Endothelial cell of umbilical vein (primary cell): ENCODE data around the gene MAPK8IP2. TPM values are rescaled to one million over a fixed set of nuclear protein-coding genes. Genes with fewer than 3 reads are reported as not detected.

Experiments
- BruUV-seq: library from RNA; stranded (reverse); fragments of 400-500 nt; replicated peaks from 2 replicates; lab custom pipeline; 2021; lab: Mats Ljungman, UMichigan
- CTCF ChIA-PET: fragments of 300-600, 350-600 bp; sonication (Branson Sonifier 250); formaldehyde crosslinking; loops from one replicate; lab custom pipeline; 2021; ENCODE audit warnings: antibody characterized with exemption, inconsistent platforms; lab: Charles Lee
- POLR2A ChIA-PET: fragments of 300-600, 350-600 bp; sonication (Branson Sonifier 250); formaldehyde crosslinking; loops from one replicate; lab custom pipeline; 2021; ENCODE audit warnings: antibody characterized with exemption, inconsistent platforms; lab: Charles Lee
- DNase-seq: peaks from one replicate; pipeline ENCODE4 v3.0.0-alpha.2; 2011; ENCODE audit warnings: low read depth, low spot score
- FAIRE-seq: peaks from 2 replicates; lab custom pipeline; 2011; peaks lifted over from hg19 to GRCh38; lab: Jason Lieb, UNC
- H2AFZ ChIP-seq: 2 replicates; pipeline ENCODE4 v1.6.0; 2012; ENCODE audit warnings: low read depth, low read length, control low read depth, inconsistent platforms
- H3K27ac ChIP-seq: 2 replicates; pipeline ENCODE4 v1.5.1; 2011; ENCODE audit warnings: low read depth, mild to moderate bottlenecking, control low read depth, low read length, moderate library complexity; ENCODE audit not compliant: insufficient read depth
- H3K27me3 ChIP-seq, 2 experiments: 2 replicates each; pipeline versions ENCODE4 v1.6.0 to v1.6.1; 2011; ENCODE audit warnings: low read length in 2 of 2, mixed read lengths in 1 of 2; ENCODE audit not compliant: control insufficient read depth in 2 of 2, insufficient read depth in 2 of 2
- H3K36me3 ChIP-seq, 2 experiments: 2 replicates in 1 of 2; 3 replicates in 1 of 2; pipeline ENCODE4 v1.5.1; 2011; ENCODE audit warnings: low read length in 2 of 2, mild to moderate bottlenecking in 1 of 2, moderate library complexity in 1 of 2; ENCODE audit not compliant: control insufficient read depth in 2 of 2, insufficient read depth in 2 of 2; ENCODE audit errors: extremely low read depth in 1 of 2
- H3K4me1 ChIP-seq: 3 replicates; pipeline ENCODE4 v1.5.1; 2011; ENCODE audit warnings: mild to moderate bottlenecking, low read length; ENCODE audit not compliant: control insufficient read depth, insufficient read depth; ENCODE audit errors: extremely low read depth
- H3K4me2 ChIP-seq: 2 replicates; pipeline ENCODE4 v1.6.1; 2011; ENCODE audit warnings: low read length, control low read depth, mixed read lengths; ENCODE audit not compliant: insufficient read depth
- H3K4me3 ChIP-seq, 3 experiments: fragments of 200-600 bp in 1 of 3; sonication (generic), shearing (Covaris generic) in 1 of 3; replicated peaks in 1 of 3; 2 replicates each; pipeline ENCODE4 v1.5.1; 2011 to 2016; ENCODE audit warnings: control low read depth in 3 of 3, low read length in 3 of 3, mild to moderate bottlenecking in 2 of 3, inconsistent platforms in 1 of 3, low read depth in 1 of 3, moderate library complexity in 1 of 3; ENCODE audit not compliant: insufficient read depth in 1 of 3
- H3K79me2 ChIP-seq: 2 replicates; pipeline ENCODE4 v1.6.0; 2012; ENCODE audit warnings: low read length, inconsistent platforms; ENCODE audit not compliant: control insufficient read depth, insufficient read depth
- H3K9ac ChIP-seq: replicated peaks from 2 replicates; pipeline ENCODE3; 2011; ENCODE audit warnings: low read length, control low read depth; ENCODE audit not compliant: insufficient read depth; ENCODE audit errors: extremely low read depth
- H3K9me1 ChIP-seq: replicated peaks from 3 replicates; pipeline ENCODE4 v1.6.0; 2011; ENCODE audit warnings: mild to moderate bottlenecking, low read length; ENCODE audit not compliant: control insufficient read depth, insufficient read depth; ENCODE audit errors: extremely low read depth
- H3K9me3 ChIP-seq: replicated peaks from 2 replicates; pipeline ENCODE4 v1.5.1; 2012; ENCODE audit warnings: low read length, inconsistent platforms; ENCODE audit not compliant: control insufficient read depth, insufficient read depth
- H4K20me1 ChIP-seq: replicated peaks from 2 replicates; pipeline ENCODE3; 2011; ENCODE audit warnings: mild to moderate bottlenecking, low read length; ENCODE audit not compliant: control insufficient read depth, insufficient read depth; ENCODE audit errors: extremely low read depth
- CTCF ChIP-seq, 2 donors: IDR thresholded peaks; 1 replicate in 1 of 2; 2 replicates in 1 of 2; pipeline ENCODE4 v1.5.1; 2011; ENCODE audit warnings: low read length in 2 of 2, mild to moderate bottlenecking in 2 of 2, moderate library complexity in 2 of 2, control low read depth in 1 of 2, inconsistent platforms in 1 of 2, low read depth in 1 of 2; ENCODE audit not compliant: insufficient read depth in 1 of 2; ENCODE audit errors: extremely low read depth in 1 of 2
- EZH2 ChIP-seq: IDR thresholded peaks from 2 replicates; pipeline ENCODE4 v1.6.1; 2012; ENCODE audit warnings: borderline replicate concordance, low read depth, mild to moderate bottlenecking, moderate library complexity, low read length, inconsistent platforms; ENCODE audit not compliant: severe bottlenecking
- FOS ChIP-seq: IDR thresholded peaks from 2 replicates; pipeline ENCODE4 v1.6.1; 2011; ENCODE audit warnings: mild to moderate bottlenecking, low read length, moderate library complexity, borderline replicate concordance; ENCODE audit not compliant: insufficient read depth
- GATA2 ChIP-seq: IDR thresholded peaks from 2 replicates; pipeline ENCODE4 v1.7.0; 2011; ENCODE audit warnings: low read depth, mild to moderate bottlenecking, moderate library complexity, mixed read lengths, low read length; ENCODE audit not compliant: insufficient read length, insufficient read depth
- JUN ChIP-seq: IDR thresholded peaks from 2 replicates; pipeline ENCODE4 v1.6.1; 2011; ENCODE audit warnings: borderline replicate concordance, low read depth; ENCODE audit not compliant: insufficient read length, insufficient read depth
- MAX ChIP-seq: IDR thresholded peaks from 2 replicates; pipeline ENCODE4 v1.6.1; 2011; ENCODE audit not compliant: insufficient read depth, insufficient read length
- MYC ChIP-seq: IDR thresholded peaks from one replicate; pipeline ENCODE4 v1.6.1; 2011; ENCODE audit warnings: mild to moderate bottlenecking, low read depth, low read length
- POLR2A ChIP-seq: IDR thresholded peaks from 2 replicates; pipeline ENCODE4 v1.6.1; 2012; ENCODE audit warnings: low read depth, mild to moderate bottlenecking, control low read depth, low read length
- POLR2AphosphoS5 ChIP-seq: IDR thresholded peaks from 2 replicates; pipeline ENCODE4 v1.6.1; 2012; ENCODE audit warnings: low read depth, mild to moderate bottlenecking, control low read depth, low read length, moderate library complexity; ENCODE audit not compliant: insufficient read depth
- dilution Hi-C: fragments of 300-500 bp; cut with MboI; formaldehyde crosslinking; loops from one replicate; pipeline ENCODE4 v1.15.0; 2019; ENCODE audit warnings: low sequenced_read_pairs; ENCODE audit not compliant: extremely low pct_ligation_motif_present
- intact Hi-C: fragments of 100-400 bp; cut with micrococcal nuclease; formaldehyde crosslinking; loops from one replicate; pipeline ENCODE4 v1.10.0; 2022
- polyA plus RNA-seq, 4 experiments: library from polyadenylated mRNA; depleted of rRNA in 3 of 4; stranded (reverse) in 3 of 4; unstranded in 1 of 4; fragments of >200 nt; gene quantifications; 2 replicates each; pipeline versions ENCODE4 v1.2.1 to v1.2.3, GENCODE V29; 2011 to 2012; ENCODE audit warnings: missing spikeins in 1 of 4
- total RNA-seq: library from RNA; stranded (reverse); gene quantifications from 2 replicates; pipeline ENCODE4 v1.2.3, GENCODE V29; 2021

Gene MAPK8IP2
- total and polyA plus RNA-seq, 2 donors (not counting 3 experiments of a cell fraction or from before 2014, with no cell fraction given), result 0.21 to 0.31 TPM

GRCh38 chr22:50626314-50626849, 25.8 kb downstream of the MAPK8IP2 start:
- intact Hi-C loops, result no loop called here
- FAIRE-seq, result no peak
- no peaks in the 10 kb centered on the region for H4K20me1 ChIP-seq
- no peak for DNase-seq
- no peak overlapping the region for H3K27ac ChIP-seq
- H3K9me3 ChIP-seq, result no peaks in the 10 kb centered on the region
- TF ChIP-seq GATA2 (no peak), FOS (no peak), EZH2 (no peak), MYC (no peak), MAX (no peak), JUN (no peak), POLR2AphosphoS5 (no peak), CTCF (IDR thresholded peaks at IDR 0.05; ENCODE audit: extremely low read depth in 1 of 2, insufficient read depth in 1 of 2, low read depth in 1 of 2, low read length in 2 of 2) (no peak), POLR2A (no peak)
- no peak overlapping the region for H3K9ac ChIP-seq
- H3K4me2 ChIP-seq, result no peak overlapping the region
- H3K9me1 ChIP-seq, result no peaks in the 10 kb centered on the region
- no peak overlapping the region for H2AFZ ChIP-seq
- no peaks in the 10 kb centered on the region for H3K36me3 ChIP-seq
- peaks cover 14% of the 10 kb centered on the region for H3K4me1 ChIP-seq
- BruUV-seq, result no TSS peak
- ChIA-PET CTCF (interaction anchor here (0.5 to 4.0 kb wide), 13 partner anchors 10 to 149 kb away, joined by 3 to 26 read pairs (median 4); partner anchors contain the start of gene SHANK3), POLR2A (no interaction called here)
- H3K79me2 ChIP-seq, result no peaks in the 10 kb centered on the region
- no peaks in the 10 kb centered on the region for H3K27me3 ChIP-seq
- dilution Hi-C loops, result no loop called here
- H3K4me3 ChIP-seq, result no peak overlapping the region
